ENCODE results near the gene GDF7. TPM values are rescaled to one million over a fixed set of nuclear protein-coding genes. Genes with fewer than 3 reads are reported as not detected.

GDF7 gene
- total and polyA plus RNA-seq, 2 of the 8 experiments (the other 6 are each of a cell fraction or from before 2014, with no cell fraction given) = 0.04 to 0.06 TPM

DNA sequence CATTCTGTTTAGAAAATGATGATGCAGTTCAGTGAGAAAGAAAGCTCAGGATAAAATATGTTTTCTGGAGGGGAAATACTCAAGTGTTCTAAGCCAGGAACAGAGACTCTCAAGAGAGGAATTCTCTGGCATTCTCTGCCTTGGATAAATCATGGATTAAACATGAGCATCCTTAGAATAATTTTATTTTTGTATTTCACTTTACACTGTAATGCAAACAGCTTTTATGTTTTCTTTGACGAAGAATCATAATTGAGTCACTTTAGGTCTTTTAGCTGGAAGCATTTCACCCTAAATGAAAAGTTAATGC is 11.1 kb downstream of the GDF7 start:
- Histone ChIP-seq H4K20me1 (replicated peaks in 1 of 2; ENCODE audit: control insufficient read depth in 1 of 2, insufficient read depth in 2 of 2, low read length in 2 of 2) (peaks cover 6% of the 10 kb centered on the region in 2 experiments), H3K9me3 (ENCODE audit: insufficient read depth in 2 of 2, low read depth in 1 of 2, low read length in 1 of 2) (no peaks in the 10 kb centered on the region), H2BK120ac (replicated peaks; ENCODE audit: low read depth, low read length) (no peak overlapping the region), H3K18ac (ENCODE audit: extremely low read depth, low read length) (no peak overlapping the region), H4K5ac (ENCODE audit: insufficient read length, low read depth, low read length) (no peak overlapping the region), H3K4me3 (ENCODE audit: extremely low read depth in 1 of 4, insufficient read depth in 2 of 4, low read depth in 3 of 4, low read length in 4 of 4) (no peak overlapping the region), H3K36me3 (ENCODE audit: control insufficient read depth in 2 of 4, insufficient read depth in 4 of 4, low read length in 3 of 4) (no peaks in the 10 kb centered on the region; a peak in 1 of 8 replicates), H3K56ac (replicated peaks; ENCODE audit: insufficient read length, low read depth, low read length) (no peak overlapping the region), H2AFZ (ENCODE audit: low read length) (no peak overlapping the region), H2BK20ac (ENCODE audit: low read length) (no peak overlapping the region), H2BK5ac (ENCODE audit: low read depth, low read length) (no peak overlapping the region), H2AK5ac (ENCODE audit: low read depth, low read length) (no peak overlapping the region), H2BK15ac (ENCODE audit: low read length) (no peak overlapping the region), H3K23ac (ENCODE audit: insufficient read length) (no peak overlapping the region), H2BK12ac (ENCODE audit: low read depth, low read length) (no peak overlapping the region), H3K27me3 (replicated peaks in 1 of 4; ENCODE audit: control insufficient read depth in 3 of 4, extremely low read depth in 1 of 4, insufficient read depth in 3 of 4, low read length in 3 of 4) (peaks cover 0 to 20% (median 12%) of the 10 kb centered on the region in 4 experiments; a peak in 4 of 7 replicates), H3K4me2 (ENCODE audit: insufficient read depth in 1 of 2, low read depth in 2 of 2, low read length in 2 of 2) (no peak overlapping the region), H3K23me2 (ENCODE audit: low read depth, low read length) (no peaks in the 10 kb centered on the region), H4K91ac (replicated peaks; ENCODE audit: insufficient read length, low read length) (no peak overlapping the region), H3K79me2 (ENCODE audit: control insufficient read depth in 1 of 2, insufficient read depth in 2 of 2, low read length in 2 of 2) (no peaks in the 10 kb centered on the region), H4K8ac (ENCODE audit: extremely low read depth, insufficient read depth, low read length) (no peak overlapping the region), H3K9ac (replicated peaks in 1 of 4; ENCODE audit: extremely low read depth in 1 of 4, low read depth in 3 of 4, low read length in 3 of 4) (no peak overlapping the region), H3K79me1 (ENCODE audit: low read depth, low read length) (no peaks in the 10 kb centered on the region), H3K27ac (ENCODE audit: low read depth, low read length) (no peak overlapping the region), H3K4ac (replicated peaks; ENCODE audit: insufficient read length, low read depth, low read length) (no peak overlapping the region), H3K14ac (ENCODE audit: insufficient read length) (no peak overlapping the region), H3K4me1 (replicated peaks in 1 of 4; ENCODE audit: control insufficient read depth in 3 of 4, insufficient read depth in 4 of 4, low read length in 3 of 4) (peaks cover 0 to 22% (median 9%) of the 10 kb centered on the region in 4 experiments; a peak in 6 of 7 replicates)
- no peak for DNase-seq (ENCODE audit: low read depth in 1 of 2, low spot score in 2 of 2)
- CTCF ChIA-PET (ENCODE audit: partially characterized antibody) = interaction anchor here (0.6 to 8.7 kb wide), 34 partner anchors 6 to 517 kb away, joined by 3 to 266 read pairs (median 7); partner anchors contain the start of genes GDF7 and HS1BP3
- POLR2A ChIA-PET (ENCODE audit: partially characterized antibody) = interaction anchor here (0.6 to 1.4 kb wide), 2 partner anchors 12 to 383 kb away, joined by 3 to 6 read pairs; no protein-coding TSS in a partner anchor
- WGBS, 2 experiments (ENCODE audit: extremely low coverage in 1 of 2, insufficient coverage in 1 of 2, insufficient read length in 1 of 2, insufficient replicate concordance in 2 of 2, low coverage in 1 of 2, low lambda C conversion rate in 2 of 2, missing lambda C conversion rate in 1 of 2) = 85% methylated on average over 1 of the region's 1 CpG; no CpG with 5 or more reads in 1 of the 2 experiments
- no peak for FAIRE-seq
- TF ChIP-seq ASH2L (IDR thresholded peaks at IDR 0.05; ENCODE audit: low read length) (no peak), MAFK (IDR thresholded peaks at IDR 0.05; ENCODE audit: low read depth, low read length) (no peak), EZH2 (IDR thresholded peaks at IDR 0.05; ENCODE audit: low read depth, low read length, severe bottlenecking) (no peak), MAX (IDR thresholded peaks at IDR 0.05) (no peak), CTBP2 (IDR thresholded peaks at IDR 0.05; ENCODE audit: borderline replicate concordance, insufficient read depth, insufficient read length, low read length) (no peak), FOSL1 (IDR thresholded peaks at IDR 0.05; ENCODE audit: insufficient read depth, low read depth, low read length) (no peak), SP4 (IDR thresholded peaks at IDR 0.05; ENCODE audit: low read length) (no peak), ZNF274 (IDR thresholded peaks at IDR 0.05; ENCODE audit: borderline replicate concordance, extremely low read depth, low read length) (no peak), SRF (IDR thresholded peaks at IDR 0.05; ENCODE audit: low read depth, low read length) (no peak), CBX8 (IDR thresholded peaks at IDR 0.05; ENCODE audit: borderline replicate concordance, low read depth, low read length) (no peak)
- TF ChIP-seq, protein P1, sequence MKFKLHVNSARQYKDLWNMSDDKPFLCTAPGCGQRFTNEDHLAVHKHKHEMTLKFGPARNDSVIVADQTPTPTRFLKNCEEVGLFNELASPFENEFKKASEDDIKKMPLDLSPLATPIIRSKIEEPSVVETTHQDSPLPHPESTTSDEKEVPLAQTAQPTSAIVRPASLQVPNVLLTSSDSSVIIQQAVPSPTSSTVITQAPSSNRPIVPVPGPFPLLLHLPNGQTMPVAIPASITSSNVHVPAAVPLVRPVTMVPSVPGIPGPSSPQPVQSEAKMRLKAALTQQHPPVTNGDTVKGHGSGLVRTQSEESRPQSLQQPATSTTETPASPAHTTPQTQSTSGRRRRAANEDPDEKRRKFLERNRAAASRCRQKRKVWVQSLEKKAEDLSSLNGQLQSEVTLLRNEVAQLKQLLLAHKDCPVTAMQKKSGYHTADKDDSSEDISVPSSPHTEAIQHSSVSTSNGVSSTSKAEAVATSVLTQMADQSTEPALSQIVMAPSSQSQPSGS (IDR thresholded peaks at IDR 0.05; ENCODE audit: low read length) = no peak

Data from H1 (cell line).